GM18873 (cell line): Measurements from ENCODE around the gene SGCA.

Experiments
- ATAC-seq: cut with Tn5 transposase; IDR thresholded peaks from one replicate; pipeline ENCODE4 v1.9.1; 2021; ENCODE audit warnings: mild to moderate bottlenecking, moderate library complexity, moderate number of reproducible peaks; ENCODE audit not compliant: unreplicated experiment, low FRiP score

The SGCA gene

GRCh38 chr17:50219939-50220465, 54.2 kb downstream of the SGCA start:
- no peak for ATAC-seq

DNA sequence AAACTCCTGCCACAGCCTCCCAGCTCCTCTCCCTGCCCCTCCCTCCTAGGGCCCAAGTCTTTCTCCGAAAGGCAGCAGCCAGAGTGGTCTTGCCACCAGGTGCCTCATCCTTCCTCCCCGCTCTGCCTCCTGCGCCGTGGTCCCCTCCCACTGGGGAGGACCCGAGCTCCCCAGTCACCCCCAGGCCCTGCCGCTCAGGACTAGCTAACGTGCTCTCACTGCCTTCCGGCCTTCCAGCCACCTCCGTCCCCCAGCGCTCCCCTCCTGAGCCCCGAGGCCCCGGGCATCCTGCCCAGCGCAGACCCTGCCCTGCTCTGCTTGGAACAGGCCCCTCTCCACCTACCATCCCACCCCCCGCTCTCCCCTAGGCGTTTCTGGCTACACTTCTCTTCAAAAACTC, 55.0 kb downstream of the SGCA start:
- no peak for ATAC-seq

- ATAC-seq, result no peak
Measured at GRCh38 chr17:50221266-50221863, 55.6 kb downstream of the SGCA start.

DNA sequence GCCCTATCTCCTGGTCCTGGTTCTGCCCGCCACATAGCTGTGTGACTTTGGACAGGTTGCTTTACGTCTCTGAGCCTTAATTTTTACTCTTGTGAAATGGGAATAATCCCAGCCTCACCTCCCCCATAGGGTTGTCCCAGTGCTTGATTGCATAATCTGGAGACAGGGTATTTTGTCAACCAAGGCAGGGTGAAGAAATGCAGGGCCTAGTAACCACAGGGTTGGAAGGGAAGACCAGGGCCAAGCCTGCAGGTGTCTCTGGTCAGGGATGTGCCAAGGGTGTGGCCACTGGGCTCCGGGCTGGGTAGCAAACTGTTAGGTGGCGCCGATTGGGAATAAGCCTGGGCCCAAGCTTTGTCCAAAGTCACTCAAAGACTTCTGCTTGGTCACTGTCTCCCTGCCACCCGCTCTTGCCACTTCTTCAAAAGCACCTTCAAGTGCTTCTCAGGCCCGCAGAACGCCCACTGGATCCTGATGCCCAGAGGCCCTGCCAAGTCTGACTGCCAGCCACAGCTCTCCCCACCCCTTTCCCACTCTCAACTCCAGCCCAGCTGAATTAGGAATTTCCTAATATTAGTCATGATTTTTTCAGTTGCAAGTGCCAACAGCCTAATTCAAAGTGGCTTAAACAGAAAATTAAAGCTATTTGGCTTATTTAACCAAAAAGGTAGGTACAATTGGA, 56.2 kb downstream of the SGCA start:
- ATAC-seq, result no peak

DNA sequence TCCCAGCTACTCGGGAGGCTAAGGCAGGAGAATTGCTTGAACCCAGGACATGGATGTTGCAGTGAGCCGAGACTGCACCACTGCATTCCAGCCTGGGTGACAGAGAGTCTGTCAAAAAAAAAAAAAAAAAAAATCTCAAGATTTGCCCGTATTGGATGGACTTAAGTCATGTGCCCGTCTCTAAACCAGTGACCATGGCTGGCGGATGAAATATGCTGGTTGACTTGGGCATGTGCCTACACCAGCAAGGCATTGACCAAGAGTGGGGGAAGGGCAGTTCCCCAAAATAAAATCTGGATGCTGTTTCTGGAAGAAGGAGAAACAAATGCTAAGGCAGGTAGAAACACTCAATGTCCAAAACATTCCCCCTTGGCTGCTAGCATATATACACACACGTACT, 57.1 kb downstream of the SGCA start:
- no peak for ATAC-seq
